ENCODE results near the gene FOXL1. TPM values are rescaled to one million over a fixed set of nuclear protein-coding genes. Genes with fewer than 3 reads are reported as not detected.

Gene FOXL1
- total RNA-seq, 2 donors from 2014 or later = 0.37 TPM; not detected in 1

DNA sequence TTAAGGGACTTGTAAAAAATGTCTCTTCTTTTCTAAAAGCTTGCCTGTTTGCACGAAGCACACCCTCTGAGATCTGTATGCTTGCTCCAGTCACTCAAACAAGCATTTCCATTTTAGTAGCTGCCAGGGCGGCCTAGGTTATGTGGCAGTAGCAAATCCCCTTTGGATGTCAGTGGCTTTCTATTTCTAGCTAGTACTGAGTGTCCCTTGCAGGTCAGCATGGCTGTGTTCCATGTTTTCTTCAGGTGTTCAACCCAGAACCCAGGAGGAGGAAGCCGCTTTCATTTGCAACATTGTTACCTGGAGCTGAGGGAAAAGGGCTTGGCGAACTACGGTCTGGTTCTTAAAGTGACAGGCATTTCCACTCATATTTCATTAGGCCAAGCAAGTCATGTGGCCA, 36.4 kb downstream of the FOXL1 start:
- H3K4me3 ChIP-seq (ENCODE audit: low read length) = no peak overlapping the region
- Mint-ChIP-seq H3K36me3 (ENCODE audit: low read depth) (no peaks in the 10 kb centered on the region), H3K4me1 (peaks cover 9% of the 10 kb centered on the region), H3K9me3 (no peaks in the 10 kb centered on the region), H3K27me3 (ENCODE audit: insufficient read depth) (no peaks in the 10 kb centered on the region), H3K27ac (no peak overlapping the region), H3K4me3 (no peak overlapping the region)
- H3K9ac ChIP-seq (ENCODE audit: extremely low read depth, low read length, poor library complexity, severe bottlenecking) = no peak overlapping the region
- WGBS, 2 experiments (ENCODE audit: insufficient coverage in 1 of 2, insufficient read length in 1 of 2) = 69 to 75% methylated on average over 5 of the region's 5 CpGs
- H3K9me3 ChIP-seq (ENCODE audit: control insufficient read depth, low read length) = no peaks in the 10 kb centered on the region
- no peaks in the 10 kb centered on the region for H3K36me3 ChIP-seq (ENCODE audit: control insufficient read depth, insufficient read depth, low read length)
- no peak for DNase-seq
- no peak overlapping the region for H3K27ac ChIP-seq (ENCODE audit: low read depth, low read length)
- H3K4me1 ChIP-seq (ENCODE audit: control insufficient read depth, insufficient read depth, low read length) = no peaks in the 10 kb centered on the region
- TF ChIP-seq, protein P1, sequence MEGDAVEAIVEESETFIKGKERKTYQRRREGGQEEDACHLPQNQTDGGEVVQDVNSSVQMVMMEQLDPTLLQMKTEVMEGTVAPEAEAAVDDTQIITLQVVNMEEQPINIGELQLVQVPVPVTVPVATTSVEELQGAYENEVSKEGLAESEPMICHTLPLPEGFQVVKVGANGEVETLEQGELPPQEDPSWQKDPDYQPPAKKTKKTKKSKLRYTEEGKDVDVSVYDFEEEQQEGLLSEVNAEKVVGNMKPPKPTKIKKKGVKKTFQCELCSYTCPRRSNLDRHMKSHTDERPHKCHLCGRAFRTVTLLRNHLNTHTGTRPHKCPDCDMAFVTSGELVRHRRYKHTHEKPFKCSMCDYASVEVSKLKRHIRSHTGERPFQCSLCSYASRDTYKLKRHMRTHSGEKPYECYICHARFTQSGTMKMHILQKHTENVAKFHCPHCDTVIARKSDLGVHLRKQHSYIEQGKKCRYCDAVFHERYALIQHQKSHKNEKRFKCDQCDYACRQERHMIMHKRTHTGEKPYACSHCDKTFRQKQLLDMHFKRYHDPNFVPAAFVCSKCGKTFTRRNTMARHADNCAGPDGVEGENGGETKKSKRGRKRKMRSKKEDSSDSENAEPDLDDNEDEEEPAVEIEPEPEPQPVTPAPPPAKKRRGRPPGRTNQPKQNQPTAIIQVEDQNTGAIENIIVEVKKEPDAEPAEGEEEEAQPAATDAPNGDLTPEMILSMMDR (conservative IDR thresholded peaks at IDR 0.05) = no peak
- H3K27me3 ChIP-seq (ENCODE audit: control insufficient read depth, insufficient read depth, low read length, poor library complexity, severe bottlenecking) = no peaks in the 10 kb centered on the region

DNA sequence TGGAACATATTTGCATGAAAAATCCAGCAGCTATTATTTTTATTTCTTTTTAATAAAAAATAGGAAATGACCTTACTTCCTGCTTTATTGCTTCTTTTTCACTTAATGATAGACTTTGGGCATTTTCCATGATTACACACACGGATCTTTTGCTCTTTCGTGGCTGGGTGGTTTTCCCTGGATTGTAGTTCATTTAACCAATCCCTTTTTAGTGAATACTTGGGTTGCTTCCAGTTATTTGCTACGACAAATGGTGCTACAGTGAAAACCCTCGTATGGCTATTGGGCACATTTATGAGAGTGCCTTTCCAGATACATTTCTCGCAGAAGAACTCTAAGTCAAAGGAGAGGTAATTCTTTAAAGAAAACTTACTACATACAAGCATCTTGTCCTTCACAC, 38.6 kb downstream of the FOXL1 start:
- H3K36me3 ChIP-seq (ENCODE audit: control insufficient read depth, insufficient read depth, low read length) = no peaks in the 10 kb centered on the region
- H3K4me1 Mint-ChIP-seq = peaks cover 9% of the 10 kb centered on the region
- no peaks in the 10 kb centered on the region for H3K27me3 ChIP-seq (ENCODE audit: control insufficient read depth, insufficient read depth, low read length, poor library complexity, severe bottlenecking)
- WGBS, 2 experiments (ENCODE audit: insufficient coverage in 1 of 2, insufficient read length in 1 of 2) = 93 to 100% methylated on average over 3 to 5 of the region's 5 CpGs
- no peak overlapping the region for H3K27ac Mint-ChIP-seq
- no peaks in the 10 kb centered on the region for H3K4me1 ChIP-seq (ENCODE audit: control insufficient read depth, insufficient read depth, low read length)
- H3K4me3 ChIP-seq (ENCODE audit: low read length) = no peak overlapping the region
- TF ChIP-seq, protein P1 (conservative IDR thresholded peaks at IDR 0.05) = no peak
- DNase-seq = no peak
- H3K27ac ChIP-seq (ENCODE audit: low read depth, low read length) = no peak overlapping the region
- no peak overlapping the region for H3K9ac ChIP-seq (ENCODE audit: extremely low read depth, low read length, poor library complexity, severe bottlenecking)
- no peaks in the 10 kb centered on the region for H3K36me3 Mint-ChIP-seq (ENCODE audit: low read depth)
- H3K27me3 Mint-ChIP-seq (ENCODE audit: insufficient read depth) = no peaks in the 10 kb centered on the region
- H3K9me3 Mint-ChIP-seq = no peaks in the 10 kb centered on the region
- H3K4me3 Mint-ChIP-seq = no peak overlapping the region
- H3K9me3 ChIP-seq (ENCODE audit: control insufficient read depth, low read length) = no peaks in the 10 kb centered on the region

GRCh38 chr16:86618431-86619238, 40.3 kb downstream of the FOXL1 start:
- Mint-ChIP-seq H3K27ac (no peak overlapping the region), H3K27me3 (ENCODE audit: insufficient read depth) (no peaks in the 10 kb centered on the region), H3K9me3 (no peaks in the 10 kb centered on the region), H3K4me3 (no peak overlapping the region), H3K4me1 (peaks cover 9% of the 10 kb centered on the region), H3K36me3 (ENCODE audit: low read depth) (no peaks in the 10 kb centered on the region)
- TF ChIP-seq, protein P1 (conservative IDR thresholded peaks at IDR 0.05) = no peak
- H3K36me3 ChIP-seq (ENCODE audit: control insufficient read depth, insufficient read depth, low read length) = no peaks in the 10 kb centered on the region
- 93% methylated on average over 10 to 16 of the region's 16 CpGs for WGBS, 2 experiments (ENCODE audit: insufficient coverage in 1 of 2, insufficient read length in 1 of 2)
- H3K27ac ChIP-seq (ENCODE audit: low read depth, low read length) = no peak overlapping the region
- no peak overlapping the region for H3K4me3 ChIP-seq (ENCODE audit: low read length)
- no peaks in the 10 kb centered on the region for H3K4me1 ChIP-seq (ENCODE audit: control insufficient read depth, insufficient read depth, low read length)
- no peak overlapping the region for H3K9ac ChIP-seq (ENCODE audit: extremely low read depth, low read length, poor library complexity, severe bottlenecking)
- DNase-seq = no peak
- no peaks in the 10 kb centered on the region for H3K27me3 ChIP-seq (ENCODE audit: control insufficient read depth, insufficient read depth, low read length, poor library complexity, severe bottlenecking)
- H3K9me3 ChIP-seq (ENCODE audit: control insufficient read depth, low read length) = no peaks in the 10 kb centered on the region

Measured in endodermal cell (in vitro differentiated cells).